Endodermal cell (in vitro differentiated cells): Measurements from ENCODE around the gene AUTS2. TPM values are rescaled to one million over a fixed set of nuclear protein-coding genes. Genes with fewer than 3 reads are reported as not detected.

ENCODE experiments used
- DNase-seq: peaks from one replicate; pipeline ENCODE4 v3.0.0-alpha.2; 2017
- H3K27ac ChIP-seq: 2 replicates; pipeline ENCODE4 v1.5.1; 2013; ENCODE audit warnings: mild to moderate bottlenecking, low read depth, low read length, moderate library complexity
- H3K27me3 ChIP-seq: 2 replicates; pipeline ENCODE4 v1.6.1; 2013; ENCODE audit warnings: mild to moderate bottlenecking, low read length, moderate library complexity; ENCODE audit not compliant: insufficient read depth, control insufficient read depth, poor library complexity, severe bottlenecking
- H3K36me3 ChIP-seq: 2 replicates; pipeline ENCODE4 v1.7.0; 2013; ENCODE audit warnings: mild to moderate bottlenecking, low read length, moderate library complexity; ENCODE audit not compliant: control insufficient read depth, insufficient read depth
- H3K4me1 ChIP-seq: one replicate; pipeline ENCODE4 v1.7.0; 2013; ENCODE audit warnings: low read length; ENCODE audit not compliant: control insufficient read depth, insufficient read depth
- H3K4me3 ChIP-seq: 2 replicates; pipeline ENCODE4 v1.5.1; 2013; ENCODE audit warnings: mild to moderate bottlenecking, low read length, moderate library complexity
- H3K9ac ChIP-seq: 2 replicates; pipeline ENCODE4 v1.6.1; 2013; ENCODE audit warnings: mild to moderate bottlenecking, low read length, moderate library complexity; ENCODE audit not compliant: poor library complexity, severe bottlenecking; ENCODE audit errors: extremely low read depth
- H3K9me3 ChIP-seq: 2 replicates; pipeline ENCODE4 v1.6.1; 2013; ENCODE audit warnings: mild to moderate bottlenecking, low read length, moderate library complexity; ENCODE audit not compliant: control insufficient read depth
- H3K27ac Mint-ChIP-seq: 2 replicates; pipeline ENCODE4 v1.8.0; 2020; ENCODE audit warnings: mixed read lengths
- H3K27me3 Mint-ChIP-seq: 2 replicates; pipeline ENCODE4 v1.8.0; 2021; ENCODE audit warnings: mild to moderate bottlenecking, mixed read lengths; ENCODE audit not compliant: insufficient read depth
- H3K36me3 Mint-ChIP-seq: 2 replicates; pipeline ENCODE4 v1.8.0; 2020; ENCODE audit warnings: low read depth, mixed read lengths
- H3K4me1 Mint-ChIP-seq: 2 replicates; pipeline ENCODE4 v1.8.0; 2020; ENCODE audit warnings: mixed read lengths
- H3K4me3 Mint-ChIP-seq: 2 replicates; pipeline ENCODE4 v1.8.0; 2020; ENCODE audit warnings: mild to moderate bottlenecking, moderate library complexity, mixed read lengths
- H3K9me3 Mint-ChIP-seq: 2 replicates; pipeline ENCODE4 v1.8.0; 2020; ENCODE audit warnings: mild to moderate bottlenecking, mixed read lengths
- WGBS, 2 experiments: methylation state at CpG; one replicate each; pipeline versions ENCODE4 v1.1.5 to v1.1.7; 2013; ENCODE audit warnings: missing lambda C conversion rate in 2 of 2, mixed read lengths in 1 of 2; ENCODE audit not compliant: insufficient coverage in 1 of 2, insufficient read length in 1 of 2; 5-methylcytosine and 5-hydroxymethylcytosine counted together
- total RNA-seq, 2 donors: library from RNA; stranded (reverse); fragmentation: NEBNext Ultra II Directional in 1 of 2; extraction: Animal tissue kit (Norgen Biotek cat#: 25700) in 1 of 2; gene quantifications; 2 replicates in 1 of 2; 3 replicates in 1 of 2; pipeline ENCODE4 v1.2.1, GENCODE V29; 2021
- TF ChIP-seq, protein P1 (sequence below): fragments of 200-600 bp; sonication (generic); conservative IDR thresholded peaks from 2 replicates; pipeline ENCODE4 v1.5.0; 2021; ENCODE audit warnings: antibody characterized with exemption, mild to moderate bottlenecking

Gene AUTS2
- total RNA-seq, 2 donors from 2014 or later, result 76.8 to 106 TPM

DNA sequence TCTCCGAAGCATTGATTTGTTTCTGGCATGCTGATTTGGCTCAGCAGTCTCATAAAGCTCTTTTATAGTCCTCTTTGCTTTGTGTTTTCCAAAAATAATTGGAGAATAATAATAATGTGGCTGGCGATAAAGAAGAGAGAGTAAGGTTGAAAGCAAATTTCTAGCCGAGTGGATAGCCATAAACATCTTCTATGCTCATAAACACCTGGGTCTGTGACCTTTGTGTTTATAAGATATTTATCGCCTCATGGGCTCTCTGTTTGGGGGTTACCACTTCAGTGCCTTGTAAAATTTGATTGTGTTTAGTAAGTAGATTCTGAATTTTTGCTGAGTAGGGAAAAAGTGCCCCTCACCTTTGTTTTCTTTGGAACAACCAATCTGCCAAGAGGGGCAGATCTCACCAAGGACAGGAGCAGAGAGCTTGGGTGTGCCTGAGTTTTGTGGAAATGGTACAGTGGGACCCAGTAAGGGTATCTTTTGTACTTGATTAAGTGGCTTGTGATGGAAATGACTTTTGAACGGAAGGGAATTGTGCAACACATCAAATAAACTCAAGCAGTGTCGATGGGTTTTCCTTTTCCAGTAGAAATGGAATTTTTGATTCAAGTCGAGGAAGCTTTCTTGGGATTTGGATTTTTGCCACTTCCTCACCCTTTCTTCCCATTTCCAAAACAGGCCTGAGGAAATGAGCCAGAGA is 220.5 kb downstream of the AUTS2 start:
- Mint-ChIP-seq H3K4me1 (peaks cover 59% of the 10 kb centered on the region), H3K4me3 (no peak overlapping the region), H3K27ac (no peak overlapping the region), H3K27me3 (no peaks in the 10 kb centered on the region), H3K9me3 (no peaks in the 10 kb centered on the region), H3K36me3 (peaks cover 5% of the 10 kb centered on the region)
- no peak overlapping the region for H3K27ac ChIP-seq
- peaks cover 4% of the 10 kb centered on the region for H3K36me3 ChIP-seq
- H3K4me3 ChIP-seq, result peak overlapping the region; percentile 25
- 82 to 92% methylated on average over 3 to 7 of the region's 7 CpGs for WGBS, 2 experiments
- H3K27me3 ChIP-seq, result no peaks in the 10 kb centered on the region
- H3K9me3 ChIP-seq, result no peaks in the 10 kb centered on the region
- peaks cover 20% of the 10 kb centered on the region for H3K4me1 ChIP-seq
- DNase-seq, result no peak
- TF ChIP-seq, protein P1, sequence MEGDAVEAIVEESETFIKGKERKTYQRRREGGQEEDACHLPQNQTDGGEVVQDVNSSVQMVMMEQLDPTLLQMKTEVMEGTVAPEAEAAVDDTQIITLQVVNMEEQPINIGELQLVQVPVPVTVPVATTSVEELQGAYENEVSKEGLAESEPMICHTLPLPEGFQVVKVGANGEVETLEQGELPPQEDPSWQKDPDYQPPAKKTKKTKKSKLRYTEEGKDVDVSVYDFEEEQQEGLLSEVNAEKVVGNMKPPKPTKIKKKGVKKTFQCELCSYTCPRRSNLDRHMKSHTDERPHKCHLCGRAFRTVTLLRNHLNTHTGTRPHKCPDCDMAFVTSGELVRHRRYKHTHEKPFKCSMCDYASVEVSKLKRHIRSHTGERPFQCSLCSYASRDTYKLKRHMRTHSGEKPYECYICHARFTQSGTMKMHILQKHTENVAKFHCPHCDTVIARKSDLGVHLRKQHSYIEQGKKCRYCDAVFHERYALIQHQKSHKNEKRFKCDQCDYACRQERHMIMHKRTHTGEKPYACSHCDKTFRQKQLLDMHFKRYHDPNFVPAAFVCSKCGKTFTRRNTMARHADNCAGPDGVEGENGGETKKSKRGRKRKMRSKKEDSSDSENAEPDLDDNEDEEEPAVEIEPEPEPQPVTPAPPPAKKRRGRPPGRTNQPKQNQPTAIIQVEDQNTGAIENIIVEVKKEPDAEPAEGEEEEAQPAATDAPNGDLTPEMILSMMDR, result no peak
- H3K9ac ChIP-seq, result no peak overlapping the region

DNA sequence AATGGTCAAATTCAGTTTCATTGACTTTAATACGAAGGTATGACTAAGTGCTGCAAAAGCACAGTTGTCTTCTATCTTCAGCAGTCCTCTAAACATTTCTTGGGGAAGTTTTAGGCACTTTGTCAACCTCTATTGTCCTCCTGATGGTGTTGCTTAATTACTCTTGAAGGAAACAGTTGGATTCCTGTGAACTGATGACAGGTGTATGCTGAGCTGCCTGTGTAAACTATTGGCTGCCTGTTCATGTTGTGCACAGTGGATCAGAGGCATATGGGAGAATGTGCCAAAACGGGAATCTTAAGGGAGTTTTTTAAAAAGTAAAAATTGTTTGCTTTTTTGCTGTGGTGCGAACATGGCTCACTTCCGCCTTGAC is 221.0 kb downstream of the AUTS2 start:
- H3K36me3 ChIP-seq, result peaks cover 4% of the 10 kb centered on the region
- TF ChIP-seq, protein P1, result no peak
- Mint-ChIP-seq H3K36me3 (peaks cover 5% of the 10 kb centered on the region), H3K4me3 (no peak overlapping the region), H3K27ac (no peak overlapping the region), H3K4me1 (peaks cover 56% of the 10 kb centered on the region), H3K9me3 (no peaks in the 10 kb centered on the region), H3K27me3 (no peaks in the 10 kb centered on the region)
- no peak for DNase-seq
- no peak overlapping the region for H3K27ac ChIP-seq
- H3K4me1 ChIP-seq, result peaks cover 15% of the 10 kb centered on the region
- no peaks in the 10 kb centered on the region for H3K27me3 ChIP-seq
- no peaks in the 10 kb centered on the region for H3K9me3 ChIP-seq
- no peak overlapping the region for H3K9ac ChIP-seq
- H3K4me3 ChIP-seq, result peak overlapping the region; percentile 25
- 78 to 88% methylated on average over 1 to 4 of the region's 4 CpGs for WGBS, 2 experiments

GRCh38 chr7:69820479-69821192 is 222.4 kb downstream of the AUTS2 start:
- Histone ChIP-seq H3K27ac (no peak overlapping the region), H3K9me3 (no peaks in the 10 kb centered on the region), H3K36me3 (peaks cover 4% of the 10 kb centered on the region), H3K9ac (no peak overlapping the region), H3K4me3 (no peak overlapping the region), H3K4me1 (peaks cover 25% of the 10 kb centered on the region), H3K27me3 (no peaks in the 10 kb centered on the region)
- H3K27ac Mint-ChIP-seq, result no peak overlapping the region
- DNase-seq, result no peak
- H3K9me3 Mint-ChIP-seq, result no peaks in the 10 kb centered on the region
- peaks cover 63% of the 10 kb centered on the region for H3K4me1 Mint-ChIP-seq
- no peak overlapping the region for H3K4me3 Mint-ChIP-seq
- TF ChIP-seq, protein P1, result no peak
- H3K27me3 Mint-ChIP-seq, result no peaks in the 10 kb centered on the region
- 91 to 96% methylated on average over 2 to 3 of the region's 3 CpGs for WGBS, 2 experiments
- H3K36me3 Mint-ChIP-seq, result peaks cover 8% of the 10 kb centered on the region
